OCI-LY1 (cell line): ENCODE data around the gene RPS6KA2.

Experiments
- H2AFZ ChIP-seq: fragments of 200-600 bp; sonication (generic), shearing (Covaris generic); 2 replicates; pipeline ENCODE4 v1.6.0; 2014; ENCODE audit warnings: antibody characterized with exemption, mild to moderate bottlenecking, low read length
- H3F3A ChIP-seq: fragments of 200-600 bp; sonication (generic), shearing (Covaris generic); 2 replicates; pipeline ENCODE4 v1.6.0; 2014; ENCODE audit warnings: mild to moderate bottlenecking, antibody characterized with exemption, low read length, moderate library complexity; ENCODE audit not compliant: insufficient read depth
- H3K27ac ChIP-seq: fragments of 200-600 bp; sonication (generic); 2 replicates; pipeline ENCODE4 v1.5.1; 2014; ENCODE audit warnings: low read length, mixed run types, mild to moderate bottlenecking, low read depth; ENCODE audit not compliant: poor library complexity, severe bottlenecking
- H3K27me3 ChIP-seq: fragments of 200-600 bp; sonication (generic); 2 replicates; pipeline ENCODE4 v1.6.0; 2014; ENCODE audit warnings: antibody characterized with exemption, mild to moderate bottlenecking, low read length, moderate library complexity; ENCODE audit not compliant: insufficient read depth
- H3K36me3 ChIP-seq: fragments of 200-600 bp; sonication (generic); 2 replicates; pipeline ENCODE4 v1.6.1; 2014; ENCODE audit warnings: mild to moderate bottlenecking, antibody characterized with exemption, low read length, moderate library complexity, mixed read lengths; ENCODE audit not compliant: insufficient read depth
- H3K4me1 ChIP-seq: fragments of 200-600 bp; sonication (generic); 2 replicates; pipeline ENCODE4 v1.5.1; 2014; ENCODE audit warnings: mild to moderate bottlenecking, low read length, moderate library complexity; ENCODE audit not compliant: insufficient read depth, severe bottlenecking
- H3K4me2 ChIP-seq: fragments of 200-600 bp; sonication (generic), shearing (Covaris generic); 2 replicates; pipeline ENCODE4 v1.6.1; 2014; ENCODE audit warnings: low read length
- H3K4me3 ChIP-seq: fragments of 200-600 bp; sonication (generic); 2 replicates; pipeline ENCODE4 v1.5.1; 2014; ENCODE audit warnings: low read length, low read depth, mild to moderate bottlenecking, mixed read lengths; ENCODE audit not compliant: poor library complexity, severe bottlenecking
- H3K79me2 ChIP-seq: fragments of 200-600 bp; shearing (Covaris generic); 2 replicates; pipeline ENCODE4 v1.6.1; 2016; ENCODE audit warnings: mixed run types, low read length, mixed read lengths; ENCODE audit not compliant: insufficient read depth
- H3K9ac ChIP-seq: fragments of 200-600 bp; sonication (generic), shearing (Covaris generic); 2 replicates; pipeline ENCODE4 v1.6.1; 2014; ENCODE audit warnings: mild to moderate bottlenecking, low read length, mixed read lengths
- H3K9me2 ChIP-seq: fragments of 200-600 bp; sonication (generic), shearing (Covaris generic); 2 replicates; pipeline ENCODE4 v1.6.1; 2014; ENCODE audit warnings: low read depth, mild to moderate bottlenecking, low read length, mixed read lengths
- H3K9me3 ChIP-seq: fragments of 200-600 bp; shearing (Covaris generic); 2 replicates; pipeline ENCODE4 v1.6.1; 2014; ENCODE audit warnings: low read length, mixed read lengths
- H4K20me1 ChIP-seq: fragments of 200-600 bp; sonication (generic), shearing (Covaris generic); 2 replicates; pipeline ENCODE4 v1.6.0; 2016; ENCODE audit warnings: mild to moderate bottlenecking, low read length; ENCODE audit not compliant: insufficient read depth
- EZH2 ChIP-seq: fragments of 200-600 bp; sonication (generic), shearing (Covaris generic); IDR thresholded peaks from 2 replicates; pipeline ENCODE4 v1.8.0; 2017; ENCODE audit warnings: borderline replicate concordance, mixed run types, mild to moderate bottlenecking, antibody characterized with exemption, low read length, moderate library complexity, mixed read lengths
- TF ChIP-seq, protein P1 (sequence below): fragments of 200-600 bp; sonication (generic), shearing (Covaris generic); IDR thresholded peaks from 2 replicates; pipeline ENCODE4 v1.5.1; 2017; ENCODE audit warnings: mild to moderate bottlenecking, antibody characterized with exemption, low read length, moderate library complexity, mixed read lengths

The RPS6KA2 gene

DNA sequence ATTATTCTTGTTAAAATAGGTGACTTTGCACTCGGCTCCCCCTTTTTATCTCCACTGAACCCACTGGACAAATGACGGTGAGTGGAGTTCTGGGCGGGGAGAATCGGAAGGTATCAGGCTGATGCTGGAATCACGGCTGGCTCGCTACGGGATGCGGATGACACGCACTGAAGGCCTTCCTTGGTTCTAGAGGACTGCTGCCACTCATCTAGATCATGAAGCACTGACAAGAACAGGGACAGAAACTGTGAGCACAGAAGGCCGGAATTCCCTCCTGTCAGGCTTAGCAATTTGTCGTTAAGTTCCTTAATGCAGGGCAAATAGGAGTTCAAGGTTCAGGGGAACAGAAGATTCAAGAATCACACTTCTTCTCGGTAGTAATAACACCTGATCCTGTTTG, 154.4 kb downstream of the RPS6KA2 start:
- H3K4me1 ChIP-seq: peaks cover 36% of the 10 kb centered on the region

GRCh38 chr6:166471797-166472260, 155.2 kb downstream of the RPS6KA2 start:
- Histone ChIP-seq H3K9ac (no peak overlapping the region), H2AFZ (no peak overlapping the region), H3K4me2 (no peak overlapping the region), H3K4me3 (no peak overlapping the region), H3K9me2 (no peaks in the 10 kb centered on the region), H3K27me3 (no peaks in the 10 kb centered on the region; the same call in 1 of the 2 replicates), H3K27ac (no peak overlapping the region), H3F3A (no peaks in the 10 kb centered on the region), H4K20me1 (no peaks in the 10 kb centered on the region), H3K4me1 (peaks cover 33% of the 10 kb centered on the region), H3K36me3 (no peaks in the 10 kb centered on the region), H3K79me2 (no peaks in the 10 kb centered on the region), H3K9me3 (no peaks in the 10 kb centered on the region)
- TF ChIP-seq, protein P1, sequence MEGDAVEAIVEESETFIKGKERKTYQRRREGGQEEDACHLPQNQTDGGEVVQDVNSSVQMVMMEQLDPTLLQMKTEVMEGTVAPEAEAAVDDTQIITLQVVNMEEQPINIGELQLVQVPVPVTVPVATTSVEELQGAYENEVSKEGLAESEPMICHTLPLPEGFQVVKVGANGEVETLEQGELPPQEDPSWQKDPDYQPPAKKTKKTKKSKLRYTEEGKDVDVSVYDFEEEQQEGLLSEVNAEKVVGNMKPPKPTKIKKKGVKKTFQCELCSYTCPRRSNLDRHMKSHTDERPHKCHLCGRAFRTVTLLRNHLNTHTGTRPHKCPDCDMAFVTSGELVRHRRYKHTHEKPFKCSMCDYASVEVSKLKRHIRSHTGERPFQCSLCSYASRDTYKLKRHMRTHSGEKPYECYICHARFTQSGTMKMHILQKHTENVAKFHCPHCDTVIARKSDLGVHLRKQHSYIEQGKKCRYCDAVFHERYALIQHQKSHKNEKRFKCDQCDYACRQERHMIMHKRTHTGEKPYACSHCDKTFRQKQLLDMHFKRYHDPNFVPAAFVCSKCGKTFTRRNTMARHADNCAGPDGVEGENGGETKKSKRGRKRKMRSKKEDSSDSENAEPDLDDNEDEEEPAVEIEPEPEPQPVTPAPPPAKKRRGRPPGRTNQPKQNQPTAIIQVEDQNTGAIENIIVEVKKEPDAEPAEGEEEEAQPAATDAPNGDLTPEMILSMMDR: no peak
- no peak for TF ChIP-seq EZH2

More for the DNA sequence above, 154.4 kb downstream of the RPS6KA2 start:
- Histone ChIP-seq H3K9me3 (no peaks in the 10 kb centered on the region), H4K20me1 (no peaks in the 10 kb centered on the region), H3K36me3 (no peaks in the 10 kb centered on the region), H3K4me2 (no peak overlapping the region), H3K27ac (no peak overlapping the region), H3K27me3 (no peaks in the 10 kb centered on the region; the same call in 1 of the 2 replicates), H3K9ac (no peak overlapping the region), H3K4me3 (no peak overlapping the region), H3F3A (no peaks in the 10 kb centered on the region), H3K79me2 (no peaks in the 10 kb centered on the region), H2AFZ (no peak overlapping the region), H3K9me2 (no peaks in the 10 kb centered on the region)
- TF ChIP-seq, protein P1: no peak
- no peak for TF ChIP-seq EZH2

DNA sequence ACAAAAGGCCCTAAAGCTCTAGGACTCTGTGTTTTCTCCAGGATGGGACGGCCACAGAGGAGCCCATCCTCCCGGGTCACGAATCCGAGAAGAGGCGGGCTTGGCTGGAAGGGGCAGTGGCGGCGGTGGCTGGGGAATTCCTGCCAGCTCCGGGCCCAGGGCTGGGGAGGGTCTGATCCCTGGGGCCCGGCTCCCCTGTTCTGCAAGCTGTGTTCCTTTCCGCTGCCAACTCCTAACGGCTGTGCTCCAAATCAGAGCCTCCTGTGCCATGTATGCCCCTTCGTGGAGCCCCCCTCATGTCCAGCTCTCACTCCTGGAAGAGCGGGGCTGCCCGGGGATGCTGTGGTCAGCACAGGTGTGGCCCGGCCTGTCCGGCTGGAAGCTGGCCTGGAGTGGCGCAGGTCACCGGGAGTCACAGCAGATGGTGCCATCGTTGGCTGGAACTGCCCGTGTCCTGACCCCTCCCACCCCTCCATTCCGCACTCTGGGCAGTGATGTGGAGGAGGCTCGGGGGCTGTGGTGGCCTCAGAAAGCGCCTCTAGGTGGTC, 156.1 kb downstream of the RPS6KA2 start:
- no peak overlapping the region for H3K4me3 ChIP-seq

More for the DNA sequence above, 156.1 kb downstream of the RPS6KA2 start:
- Histone ChIP-seq H3K4me1 (peaks cover 38% of the 10 kb centered on the region), H3K36me3 (no peaks in the 10 kb centered on the region), H3F3A (no peaks in the 10 kb centered on the region), H4K20me1 (no peaks in the 10 kb centered on the region), H2AFZ (no peak overlapping the region), H3K9me3 (no peaks in the 10 kb centered on the region), H3K79me2 (no peaks in the 10 kb centered on the region), H3K27ac (no peak overlapping the region), H3K9ac (no peak overlapping the region), H3K4me2 (no peak overlapping the region), H3K9me2 (no peaks in the 10 kb centered on the region), H3K27me3 (no peaks in the 10 kb centered on the region)
- TF ChIP-seq, protein P1: no peak
